ENCODE measurements around the gene YY1. TPM values are rescaled to one million over a fixed set of nuclear protein-coding genes. Genes with fewer than 3 reads are reported as not detected.

The YY1 gene
- total RNA-seq, 3 donors from 2014 or later (not counting 1 experiment from before 2014, with no cell fraction given), result 77.9 to 92.6 (median 90.4) TPM

- no peaks in the 10 kb centered on the region for H3K4me1 Mint-ChIP-seq
- Histone ChIP-seq H3K27ac (ENCODE audit: low read length) (no peak overlapping the region), H3K4me1 (ENCODE audit: control insufficient read depth, insufficient read depth, low read length) (peaks cover 4% of the 10 kb centered on the region), H3K4me3 (ENCODE audit: low read length) (no peak overlapping the region), H3K9me3 (ENCODE audit: control insufficient read depth, insufficient read depth, low read length) (no peaks in the 10 kb centered on the region), H3K36me3 (ENCODE audit: control insufficient read depth, insufficient read depth, low read length) (no peaks in the 10 kb centered on the region), H3K27me3 (ENCODE audit: control insufficient read depth, insufficient read depth, low read length) (no peaks in the 10 kb centered on the region)
- no peaks in the 10 kb centered on the region for H3K27me3 Mint-ChIP-seq (ENCODE audit: low read depth in 2 of 2)
- intact Hi-C loops (cut with micrococcal nuclease), result no loop called here
- TF ChIP-seq, protein P1, sequence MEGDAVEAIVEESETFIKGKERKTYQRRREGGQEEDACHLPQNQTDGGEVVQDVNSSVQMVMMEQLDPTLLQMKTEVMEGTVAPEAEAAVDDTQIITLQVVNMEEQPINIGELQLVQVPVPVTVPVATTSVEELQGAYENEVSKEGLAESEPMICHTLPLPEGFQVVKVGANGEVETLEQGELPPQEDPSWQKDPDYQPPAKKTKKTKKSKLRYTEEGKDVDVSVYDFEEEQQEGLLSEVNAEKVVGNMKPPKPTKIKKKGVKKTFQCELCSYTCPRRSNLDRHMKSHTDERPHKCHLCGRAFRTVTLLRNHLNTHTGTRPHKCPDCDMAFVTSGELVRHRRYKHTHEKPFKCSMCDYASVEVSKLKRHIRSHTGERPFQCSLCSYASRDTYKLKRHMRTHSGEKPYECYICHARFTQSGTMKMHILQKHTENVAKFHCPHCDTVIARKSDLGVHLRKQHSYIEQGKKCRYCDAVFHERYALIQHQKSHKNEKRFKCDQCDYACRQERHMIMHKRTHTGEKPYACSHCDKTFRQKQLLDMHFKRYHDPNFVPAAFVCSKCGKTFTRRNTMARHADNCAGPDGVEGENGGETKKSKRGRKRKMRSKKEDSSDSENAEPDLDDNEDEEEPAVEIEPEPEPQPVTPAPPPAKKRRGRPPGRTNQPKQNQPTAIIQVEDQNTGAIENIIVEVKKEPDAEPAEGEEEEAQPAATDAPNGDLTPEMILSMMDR (IDR thresholded peaks at IDR 0.05), result no peak
- no peaks in the 10 kb centered on the region for H3K9me3 Mint-ChIP-seq
- DNase-seq (no peak), ATAC-seq (no peak)
- no peak overlapping the region for H3K4me3 Mint-ChIP-seq
- no peak overlapping the region for H3K27ac Mint-ChIP-seq
- WGBS (ENCODE audit: insufficient coverage), result 95% methylated on average over 13 of the region's 13 CpGs
- H3K36me3 Mint-ChIP-seq, result no peaks in the 10 kb centered on the region
Observed at GRCh38 chr14:100291305-100292075, 52.5 kb downstream of the YY1 start.

- TF ChIP-seq, protein P1 (IDR thresholded peaks at IDR 0.05), result no peak
- H3K9me3 Mint-ChIP-seq, result no peaks in the 10 kb centered on the region
- peaks cover 10% of the 10 kb centered on the region for H3K4me1 ChIP-seq (ENCODE audit: control insufficient read depth, insufficient read depth, low read length)
- intact Hi-C loops (cut with micrococcal nuclease), result no loop called here
- WGBS (ENCODE audit: insufficient coverage), result 97% methylated on average over 61 of the region's 61 CpGs
- H3K36me3 ChIP-seq (ENCODE audit: control insufficient read depth, insufficient read depth, low read length), result no peaks in the 10 kb centered on the region
- no peak overlapping the region for H3K4me3 Mint-ChIP-seq
- peaks cover 0 to 4% of the 10 kb centered on the region in 2 donors for H3K4me1 Mint-ChIP-seq
- H3K27me3 ChIP-seq (ENCODE audit: control insufficient read depth, insufficient read depth, low read length), result no peaks in the 10 kb centered on the region
- no peak overlapping the region for H3K4me3 ChIP-seq (ENCODE audit: low read length)
- no peaks in the 10 kb centered on the region for H3K27me3 Mint-ChIP-seq (ENCODE audit: low read depth in 2 of 2)
- no peak overlapping the region for H3K27ac Mint-ChIP-seq
- DNase-seq, result no peak
- no peaks in the 10 kb centered on the region for H3K36me3 Mint-ChIP-seq
- H3K27ac ChIP-seq (ENCODE audit: low read length), result no peak overlapping the region
- H3K9me3 ChIP-seq (ENCODE audit: control insufficient read depth, insufficient read depth, low read length), result no peaks in the 10 kb centered on the region
- ATAC-seq, result no peak
Observed at GRCh38 chr14:100292301-100292775, 53.4 kb downstream of the YY1 start.

- H3K27ac Mint-ChIP-seq, result no peak overlapping the region
- H3K9me3 Mint-ChIP-seq, result no peaks in the 10 kb centered on the region
- H3K4me1 ChIP-seq (ENCODE audit: control insufficient read depth, insufficient read depth, low read length), result peaks cover 16% of the 10 kb centered on the region
- TF ChIP-seq, protein P1 (IDR thresholded peaks at IDR 0.05), result no peak
- no peak for DNase-seq
- no peak for ATAC-seq
- no peaks in the 10 kb centered on the region for H3K27me3 ChIP-seq (ENCODE audit: control insufficient read depth, insufficient read depth, low read length)
- no peak overlapping the region for H3K27ac ChIP-seq (ENCODE audit: low read length)
- H3K4me3 ChIP-seq (ENCODE audit: low read length), result no peak overlapping the region
- intact Hi-C loops (cut with micrococcal nuclease), result no loop called here
- H3K4me1 Mint-ChIP-seq, result peaks cover 4 to 5% of the 10 kb centered on the region in 2 donors
- H3K36me3 ChIP-seq (ENCODE audit: control insufficient read depth, insufficient read depth, low read length), result no peaks in the 10 kb centered on the region
- no peaks in the 10 kb centered on the region for H3K9me3 ChIP-seq (ENCODE audit: control insufficient read depth, insufficient read depth, low read length)
- H3K36me3 Mint-ChIP-seq, result no peaks in the 10 kb centered on the region
- no peak overlapping the region for H3K4me3 Mint-ChIP-seq
- H3K27me3 Mint-ChIP-seq (ENCODE audit: low read depth in 2 of 2), result no peaks in the 10 kb centered on the region
- 96% methylated on average over 42 of the region's 42 CpGs for WGBS (ENCODE audit: insufficient coverage)
Observed at GRCh38 chr14:100292776-100293461, 54.0 kb downstream of the YY1 start.

Data from natural killer cell (primary cell).